ENCODE measurements around the gene GSTK1.

Gene GSTK1

DNA sequence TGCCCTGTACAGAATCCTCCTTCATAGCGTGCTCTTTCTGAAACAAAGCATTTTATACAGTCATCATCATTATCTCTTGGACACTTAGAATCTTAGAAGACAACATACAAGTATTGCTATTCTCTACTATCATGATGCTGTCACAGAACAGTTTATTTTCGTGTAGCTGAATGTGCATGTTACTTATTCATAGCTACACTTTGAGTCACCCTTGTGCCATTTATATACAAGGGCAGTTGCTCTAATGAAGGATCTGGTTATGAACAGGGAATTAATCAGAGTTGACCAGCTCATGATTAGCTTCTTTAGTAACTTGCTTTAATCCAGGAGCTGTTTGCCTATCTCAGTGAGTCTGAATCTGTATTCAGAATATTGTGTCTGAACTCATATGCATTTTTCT, 36.1 kb downstream of the GSTK1 start:
- DNase-seq (ENCODE audit: low read depth): peak; percentile 34

DNA sequence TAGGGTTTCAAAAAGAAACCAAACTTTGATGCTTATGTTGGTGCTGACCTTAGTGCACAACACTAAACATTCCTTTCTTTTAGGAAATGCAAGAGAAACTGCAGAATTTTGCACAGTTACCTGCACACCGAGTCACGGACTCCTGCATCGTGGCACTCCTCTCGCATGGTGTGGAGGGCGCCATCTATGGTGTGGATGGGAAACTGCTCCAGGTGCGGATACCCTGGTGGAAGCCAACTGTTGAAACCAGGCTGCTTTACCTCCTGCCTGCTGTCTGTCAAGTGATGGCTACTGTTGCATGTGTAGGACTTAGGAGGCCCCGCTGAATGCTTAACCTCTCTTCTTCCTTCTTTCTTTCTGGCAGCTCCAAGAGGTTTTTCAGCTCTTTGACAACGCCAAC, 36.6 kb downstream of the GSTK1 start:
- no peak for DNase-seq (ENCODE audit: low read depth)

DNA sequence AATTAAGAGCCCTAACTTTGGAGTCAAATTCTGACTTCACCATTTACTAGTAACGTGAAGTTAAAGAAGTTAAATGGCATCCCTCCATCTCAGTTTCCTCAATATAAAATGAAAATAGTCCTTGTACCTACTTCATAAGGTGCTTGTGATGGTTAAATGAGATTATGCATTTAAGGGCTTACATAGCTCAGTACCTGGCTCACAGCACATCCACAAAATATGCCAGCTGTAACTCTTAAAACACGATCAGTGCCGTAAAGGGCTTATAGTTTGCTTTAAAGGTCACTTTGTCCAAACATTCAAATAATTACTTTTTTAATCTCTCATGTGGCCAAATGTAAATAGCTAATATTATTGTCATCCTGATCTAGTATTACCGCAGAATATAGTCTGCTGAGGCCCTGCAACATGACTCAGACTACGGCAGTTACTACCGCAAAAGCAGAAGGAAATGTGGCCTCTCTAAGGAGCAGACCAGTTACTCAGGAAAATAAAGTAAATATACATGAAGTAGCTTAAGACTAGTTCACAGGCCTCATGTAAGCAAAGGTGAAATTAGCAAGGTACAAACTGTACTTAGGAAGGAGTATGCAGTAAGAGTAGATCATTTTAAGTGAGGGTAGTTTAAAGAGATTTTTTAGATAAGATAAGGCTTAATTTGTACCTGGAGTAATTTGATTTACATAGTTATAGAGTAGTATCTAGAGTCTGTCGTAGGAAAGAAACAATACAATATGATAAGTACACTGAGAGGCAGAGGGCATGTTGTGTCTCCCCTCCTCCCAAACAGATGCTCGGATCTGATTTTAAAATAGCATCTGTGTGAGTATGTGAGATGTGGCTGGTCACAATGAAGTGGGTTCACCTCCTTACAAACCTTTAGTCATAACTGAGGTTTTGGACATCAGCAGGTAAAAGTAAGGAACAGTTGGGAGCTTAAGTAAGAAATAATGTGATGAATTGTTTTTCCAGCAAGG, 38.0 kb downstream of the GSTK1 start:
- DNase-seq (ENCODE audit: low read depth): peak; percentile 83

DNA sequence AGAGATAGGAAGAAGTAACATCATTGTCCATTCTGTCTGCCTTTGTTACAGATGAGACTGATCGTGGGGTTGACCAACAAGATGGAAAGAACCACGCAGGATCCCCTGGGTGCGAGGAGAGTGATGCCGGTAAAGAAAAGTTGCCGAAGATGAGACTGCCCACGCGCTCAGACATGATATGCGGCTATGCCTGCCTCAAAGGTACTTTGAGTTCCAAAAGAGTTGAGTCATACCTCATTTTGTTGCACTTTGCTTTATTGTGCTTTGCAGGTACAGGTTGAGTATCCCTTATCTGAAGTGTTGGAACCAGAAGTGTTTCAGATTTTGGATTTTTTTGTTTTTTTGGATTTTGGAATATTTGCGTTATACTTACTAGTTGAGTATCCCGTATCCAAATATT, 40.5 kb downstream of the GSTK1 start:
- DNase-seq (ENCODE audit: low read depth): no peak

DNA sequence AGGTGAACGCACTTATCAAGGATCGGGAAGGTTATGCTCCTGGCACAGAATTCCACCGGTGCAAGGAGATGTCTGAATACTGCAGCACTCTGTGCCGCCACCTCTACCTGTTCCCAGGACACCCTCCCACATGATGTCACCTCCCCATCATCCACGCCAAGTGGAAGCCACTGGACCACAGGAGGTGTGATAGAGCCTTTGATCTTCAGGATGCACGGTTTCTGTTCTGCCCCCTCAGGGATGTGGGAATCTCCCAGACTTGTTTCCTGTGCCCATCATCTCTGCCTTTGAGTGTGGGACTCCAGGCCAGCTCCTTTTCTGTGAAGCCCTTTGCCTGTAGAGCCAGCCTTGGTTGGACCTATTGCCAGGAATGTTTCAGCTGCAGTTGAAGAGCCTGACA, 41.7 kb downstream of the GSTK1 start:
- DNase-seq (ENCODE audit: low read depth): no peak

DNA sequence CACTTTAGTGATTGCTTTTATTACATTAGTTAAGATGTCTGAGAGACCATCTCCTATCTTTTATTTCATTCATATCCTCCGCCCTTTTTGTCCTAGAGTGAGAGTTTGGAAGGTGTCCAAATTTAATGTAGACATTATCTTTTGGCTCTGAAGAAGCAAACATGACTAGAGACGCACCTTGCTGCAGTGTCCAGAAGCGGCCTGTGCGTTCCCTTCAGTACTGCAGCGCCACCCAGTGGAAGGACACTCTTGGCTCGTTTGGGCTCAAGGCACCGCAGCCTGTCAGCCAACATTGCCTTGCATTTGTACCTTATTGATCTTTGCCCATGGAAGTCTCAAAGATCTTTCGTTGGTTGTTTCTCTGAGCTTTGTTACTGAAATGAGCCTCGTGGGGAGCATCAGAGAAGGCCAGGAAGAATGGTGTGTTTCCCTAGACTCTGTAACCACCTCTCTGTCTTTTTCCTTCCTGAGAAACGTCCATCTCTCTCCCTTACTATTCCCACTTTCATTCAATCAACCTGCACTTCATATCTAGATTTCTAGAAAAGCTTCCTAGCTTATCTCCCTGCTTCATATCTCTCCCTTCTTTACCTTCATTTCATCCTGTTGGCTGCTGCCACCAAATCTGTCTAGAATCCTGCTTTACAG, 42.3 kb downstream of the GSTK1 start:
- DNase-seq (ENCODE audit: low read depth): peak; percentile 56

DNA sequence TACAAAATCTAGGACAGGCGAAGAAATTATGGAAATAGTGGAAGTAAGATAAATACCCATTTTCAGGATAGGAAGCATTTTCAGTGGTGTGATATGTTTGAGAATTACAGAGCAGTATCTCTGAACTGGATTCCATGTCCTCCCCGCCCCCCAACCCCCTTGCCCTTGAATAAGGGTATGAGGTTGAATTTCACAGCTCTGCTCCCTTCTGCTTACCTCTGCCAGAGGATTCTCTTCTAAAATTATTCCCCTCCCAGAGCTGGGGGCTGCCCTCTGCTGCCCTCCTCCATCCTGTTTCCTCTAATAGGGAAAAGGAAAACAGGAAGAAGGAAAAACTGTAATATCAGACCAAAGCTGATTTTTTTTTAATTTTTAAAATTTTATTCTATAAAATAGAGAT, 45.4 kb downstream of the GSTK1 start:
- no peak for DNase-seq (ENCODE audit: low read depth)

DNA sequence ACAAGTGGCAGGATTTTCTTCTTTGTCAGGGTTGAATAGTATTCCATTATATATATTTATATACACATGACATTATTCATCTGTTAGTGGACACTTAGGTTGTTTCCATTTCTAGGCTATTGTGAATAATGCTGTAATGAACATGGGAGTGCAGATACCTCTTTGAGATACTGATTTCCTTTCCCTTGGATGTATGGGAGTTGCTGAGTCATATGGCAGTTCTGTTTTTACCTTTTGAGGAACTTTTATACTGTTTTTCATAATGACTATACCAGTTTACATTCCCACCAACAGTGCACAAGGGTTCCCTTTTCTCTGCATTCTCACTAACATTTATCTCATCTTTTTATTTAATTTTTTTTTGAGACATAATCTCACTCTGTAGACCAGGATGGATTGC, 50.9 kb downstream of the GSTK1 start:
- no peak for DNase-seq (ENCODE audit: low read depth)

DNA sequence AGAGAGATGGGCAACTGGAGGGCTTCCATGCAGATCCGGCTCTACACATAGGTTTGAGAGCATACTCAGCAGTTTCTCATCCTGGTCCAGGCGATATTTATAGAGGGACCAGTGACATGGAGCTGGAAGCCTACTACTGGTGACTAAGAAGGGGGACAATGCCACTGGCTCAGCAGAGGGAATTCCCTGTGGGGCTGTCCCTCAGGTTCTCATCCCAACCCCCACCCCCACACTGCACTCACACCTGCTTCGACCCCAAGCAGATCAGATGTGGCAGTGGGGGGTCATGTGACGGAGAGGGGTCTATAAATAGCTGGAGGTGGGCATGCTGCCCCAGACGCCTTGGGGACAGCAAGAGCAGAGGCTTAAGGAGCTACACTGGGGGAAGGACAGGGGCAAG, 52.5 kb downstream of the GSTK1 start, which contains the start of gene CLCN1:
TSS of gene CLCN1 (plus strand) at position 336 of the 400 bp plus-strand sequence. CDS start 102 bp downstream, outside the sequence.
- DNase-seq (ENCODE audit: low read depth): no peak

DNA sequence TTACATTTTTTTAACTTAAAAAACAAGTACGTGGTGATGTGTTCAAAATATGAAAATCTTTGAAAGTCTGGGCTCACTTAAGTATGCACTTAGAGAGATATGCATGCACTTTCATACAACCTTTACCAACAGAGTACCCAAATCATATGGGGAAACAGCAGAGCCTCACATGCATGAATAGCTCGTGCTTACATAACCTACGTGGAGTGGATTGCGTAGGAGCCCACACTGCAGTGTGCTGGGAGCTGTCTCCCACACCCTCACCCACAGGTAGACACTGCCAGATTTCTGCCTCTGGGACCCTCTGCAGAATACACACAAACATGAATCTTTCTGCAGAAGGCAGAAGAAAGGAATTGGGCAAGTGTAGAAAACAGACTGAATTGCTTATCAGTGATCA, 53.3 kb downstream of the GSTK1 start:
- DNase-seq (ENCODE audit: low read depth): no peak

DNA sequence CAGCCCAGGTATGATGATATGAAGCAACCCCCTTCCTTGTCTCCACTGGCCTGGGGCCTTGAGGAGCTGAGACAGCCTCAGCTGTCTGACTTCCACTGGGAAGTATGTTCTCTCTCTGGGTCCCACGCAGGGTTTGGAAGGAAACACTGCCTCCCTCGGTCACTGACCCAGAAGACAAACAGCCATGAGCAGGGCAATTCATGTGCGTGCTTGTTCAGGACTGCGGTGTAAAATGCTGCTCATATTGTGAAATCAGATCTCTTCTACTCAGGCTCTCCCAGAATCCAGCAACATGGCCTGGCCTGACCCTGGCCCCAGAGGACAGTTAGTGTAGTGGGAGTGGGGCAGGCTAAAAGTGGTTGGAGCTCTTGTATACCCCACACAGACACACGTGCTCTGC, 55.4 kb downstream of the GSTK1 start:
- peak; percentile 80 for DNase-seq (ENCODE audit: low read depth)
